ENCODE results near the gene P2RY14. TPM values are rescaled to one million over a fixed set of nuclear protein-coding genes. Genes with fewer than 3 reads are reported as not detected.
A peak's percentile ranks its signal among the peaks of the same experiment; 100 is the strongest.

Gene P2RY14
- total RNA-seq, 8 experiments from 2014 or later = 0.29 to 5.6 (median 1.3) TPM

- no peak for ATAC-seq (replicated peaks in 6 of 8)
- no peaks in the 10 kb centered on the region for H3K4me1 ChIP-seq (replicated peaks in 1 of 2)
- in situ Hi-C loops (cut with MboI; ENCODE audit: low pct_unique_long_range_greater_than_20kb in 2 of 9, low sequenced_read_pairs in 9 of 9, unreplicated experiment in 9 of 9) = no loop called here
- no peak overlapping the region for H3K27ac ChIP-seq
- 60 to 80% (median 80%) methylated on average over 1 to 3 of the region's 3 CpGs; no CpG with 5 or more reads in 5 of the 10 experiments for WGBS, 10 experiments
- H3K4me3 ChIP-seq = no peak overlapping the region
These were observed 34.6 kb upstream of the P2RY14 start for GRCh38 chr3:151312972-151313371.

GRCh38 chr3:151309566-151309965, 31.2 kb upstream of the P2RY14 start:
- no peaks in the 10 kb centered on the region for H3K4me1 ChIP-seq (replicated peaks in 1 of 2)
- H3K4me3 ChIP-seq = no peak overlapping the region
- in situ Hi-C loops (cut with MboI; ENCODE audit: low pct_unique_long_range_greater_than_20kb in 2 of 9, low sequenced_read_pairs in 9 of 9, unreplicated experiment in 9 of 9) = no loop called here
- WGBS, 10 experiments = 83 to 100% (median 100%) methylated on average over 1 to 2 of the region's 2 CpGs; no CpG with 5 or more reads in 1 of the 10 experiments
- ATAC-seq (replicated peaks in 6 of 8) = no peak
- H3K27ac ChIP-seq = no peak overlapping the region

GRCh38 chr3:151307583-151308488, 29.5 kb upstream of the P2RY14 start:
- no peak overlapping the region for H3K4me3 ChIP-seq
- in situ Hi-C loops (cut with MboI; ENCODE audit: low pct_unique_long_range_greater_than_20kb in 2 of 9, low sequenced_read_pairs in 9 of 9, unreplicated experiment in 9 of 9) = no loop called here
- WGBS, 10 experiments = 80 to 100% (median 100%) methylated on average over 1 of the region's 1 CpG; no CpG with 5 or more reads in 5 of the 10 experiments
- no peaks in the 10 kb centered on the region for H3K4me1 ChIP-seq (replicated peaks in 1 of 2)
- ATAC-seq (replicated peaks in 6 of 8) = no peak
- no peak overlapping the region for H3K27ac ChIP-seq

GRCh38 chr3:151307131-151307530, 28.8 kb upstream of the P2RY14 start:
- in situ Hi-C loops (cut with MboI; ENCODE audit: low pct_unique_long_range_greater_than_20kb in 2 of 9, low sequenced_read_pairs in 9 of 9, unreplicated experiment in 9 of 9) = no loop called here
- no peak overlapping the region for H3K27ac ChIP-seq
- H3K4me1 ChIP-seq (replicated peaks in 1 of 2) = no peaks in the 10 kb centered on the region
- peak in 5 of 8 experiments; percentile 36 to 65 (median 62) for ATAC-seq (replicated peaks in 6 of 8)
- no peak overlapping the region for H3K4me3 ChIP-seq

GRCh38 chr3:151306168-151306810, 27.9 kb upstream of the P2RY14 start:
- in situ Hi-C loops (cut with MboI; ENCODE audit: low pct_unique_long_range_greater_than_20kb in 2 of 9, low sequenced_read_pairs in 9 of 9, unreplicated experiment in 9 of 9) = no loop called here
- WGBS, 10 experiments = 83 to 100% (median 95%) methylated on average over 1 to 5 of the region's 6 CpGs; no CpG with 5 or more reads in 1 of the 10 experiments

GRCh38 chr3:151305775-151306151, 27.4 kb upstream of the P2RY14 start:
- H3K4me3 ChIP-seq = no peak overlapping the region
- in situ Hi-C loops (cut with MboI; ENCODE audit: low pct_unique_long_range_greater_than_20kb in 2 of 9, low sequenced_read_pairs in 9 of 9, unreplicated experiment in 9 of 9) = no loop called here
- no peak overlapping the region for H3K27ac ChIP-seq
- 60 to 100% (median 93%) methylated on average over 1 to 4 of the region's 4 CpGs; no CpG with 5 or more reads in 1 of the 10 experiments for WGBS, 10 experiments
- ATAC-seq (replicated peaks in 6 of 8) = no peak
- no peaks in the 10 kb centered on the region for H3K4me1 ChIP-seq (replicated peaks in 1 of 2)

More at GRCh38 chr3:151306168-151306810, 27.9 kb upstream of the P2RY14 start:
- no peak overlapping the region for H3K27ac ChIP-seq
- ATAC-seq (replicated peaks in 6 of 8) = no peak
- no peak overlapping the region for H3K4me3 ChIP-seq
- H3K4me1 ChIP-seq (replicated peaks in 1 of 2) = no peaks in the 10 kb centered on the region

GRCh38 chr3:151305060-151305774, 26.9 kb upstream of the P2RY14 start:
- peak; percentile 27 to 94 (median 82) for ATAC-seq (replicated peaks in 6 of 8)
- in situ Hi-C loops (cut with MboI; ENCODE audit: low pct_unique_long_range_greater_than_20kb in 2 of 9, low sequenced_read_pairs in 9 of 9, unreplicated experiment in 9 of 9) = no loop called here
- H3K4me1 ChIP-seq (replicated peaks in 1 of 2) = no peaks in the 10 kb centered on the region
- H3K27ac ChIP-seq = no peak overlapping the region
- H3K4me3 ChIP-seq = no peak overlapping the region
- 0 to 90% (median 60%) methylated on average over 2 to 7 of the region's 7 CpGs; no CpG with 5 or more reads in 1 of the 10 experiments for WGBS, 10 experiments

- ATAC-seq (replicated peaks in 6 of 8) = no peak
- H3K4me3 ChIP-seq = no peak overlapping the region
- H3K4me1 ChIP-seq (replicated peaks in 1 of 2) = no peaks in the 10 kb centered on the region
- in situ Hi-C loops (cut with MboI; ENCODE audit: low pct_unique_long_range_greater_than_20kb in 2 of 9, low sequenced_read_pairs in 9 of 9, unreplicated experiment in 9 of 9) = no loop called here
- H3K27ac ChIP-seq = no peak overlapping the region
- WGBS, 10 experiments = 38 to 83% (median 67%) methylated on average over 1 to 2 of the region's 2 CpGs; no CpG with 5 or more reads in 3 of the 10 experiments
These were observed 25.4 kb upstream of the P2RY14 start for GRCh38 chr3:151303751-151304150.

GRCh38 chr3:151301787-151302186, 23.4 kb upstream of the P2RY14 start:
- Histone ChIP-seq H3K27ac (no peak overlapping the region), H3K4me3 (no peak overlapping the region), H3K4me1 (replicated peaks in 1 of 2) (no peaks in the 10 kb centered on the region)
- peak in 2 of 8 experiments; percentile 34 to 39 for ATAC-seq (replicated peaks in 6 of 8)
- 60 to 100% (median 89%) methylated on average over 1 to 3 of the region's 3 CpGs; no CpG with 5 or more reads in 1 of the 10 experiments for WGBS, 10 experiments
- in situ Hi-C loops (cut with MboI; ENCODE audit: low pct_unique_long_range_greater_than_20kb in 2 of 9, low sequenced_read_pairs in 9 of 9, unreplicated experiment in 9 of 9) = no loop called here

GRCh38 chr3:151300539-151300938, 22.2 kb upstream of the P2RY14 start:
- no peaks in the 10 kb centered on the region for H3K4me1 ChIP-seq (replicated peaks in 1 of 2)
- no peak overlapping the region for H3K27ac ChIP-seq
- H3K4me3 ChIP-seq = no peak overlapping the region
- no peak for ATAC-seq (replicated peaks in 6 of 8)
- in situ Hi-C loops (cut with MboI; ENCODE audit: low pct_unique_long_range_greater_than_20kb in 2 of 9, low sequenced_read_pairs in 9 of 9, unreplicated experiment in 9 of 9) = no loop called here
- WGBS, 10 experiments = 78 to 100% (median 96%) methylated on average over 1 of the region's 1 CpG; no CpG with 5 or more reads in 6 of the 10 experiments

- ATAC-seq (replicated peaks in 6 of 8) = no peak
- Histone ChIP-seq H3K4me1 (replicated peaks in 1 of 2) (no peaks in the 10 kb centered on the region), H3K27ac (no peak overlapping the region), H3K4me3 (no peak overlapping the region)
- in situ Hi-C loops (cut with MboI; ENCODE audit: low pct_unique_long_range_greater_than_20kb in 2 of 9, low sequenced_read_pairs in 9 of 9, unreplicated experiment in 9 of 9) = loop anchor here in 5 of 9 experiments (25.0 kb wide), 2 partner anchors 137 to 538 kb away; no protein-coding TSS in a partner anchor
- 47 to 100% (median 93%) methylated on average over 1 to 2 of the region's 2 CpGs; no CpG with 5 or more reads in 2 of the 10 experiments for WGBS, 10 experiments
These were observed 20.7 kb upstream of the P2RY14 start for GRCh38 chr3:151299006-151299405.

- Histone ChIP-seq H3K4me1 (replicated peaks in 1 of 2) (no peaks in the 10 kb centered on the region), H3K27ac (no peak overlapping the region), H3K4me3 (no peak overlapping the region)
- in situ Hi-C loops (cut with MboI; ENCODE audit: low pct_unique_long_range_greater_than_20kb in 2 of 9, low sequenced_read_pairs in 9 of 9, unreplicated experiment in 9 of 9) = loop anchor here in 5 of 9 experiments (25.0 kb wide), 2 partner anchors 135 to 540 kb away; no protein-coding TSS in a partner anchor
- ATAC-seq (replicated peaks in 6 of 8) = peak in 2 of 8 experiments; percentile 28 to 56
- WGBS, 10 experiments = 60 to 100% (median 75%) methylated on average over 1 to 2 of the region's 2 CpGs; no CpG with 5 or more reads in 1 of the 10 experiments
These were observed 19.1 kb upstream of the P2RY14 start for GRCh38 chr3:151297429-151297828.
